Measurements from ENCODE around the gene WNT2B. TPM values are rescaled to one million over a fixed set of nuclear protein-coding genes. Genes with fewer than 3 reads are reported as not detected.

The WNT2B gene
- total RNA-seq, 4 donors from 2014 or later, result 2.7 to 6.3 (median 3.8) TPM

DNA sequence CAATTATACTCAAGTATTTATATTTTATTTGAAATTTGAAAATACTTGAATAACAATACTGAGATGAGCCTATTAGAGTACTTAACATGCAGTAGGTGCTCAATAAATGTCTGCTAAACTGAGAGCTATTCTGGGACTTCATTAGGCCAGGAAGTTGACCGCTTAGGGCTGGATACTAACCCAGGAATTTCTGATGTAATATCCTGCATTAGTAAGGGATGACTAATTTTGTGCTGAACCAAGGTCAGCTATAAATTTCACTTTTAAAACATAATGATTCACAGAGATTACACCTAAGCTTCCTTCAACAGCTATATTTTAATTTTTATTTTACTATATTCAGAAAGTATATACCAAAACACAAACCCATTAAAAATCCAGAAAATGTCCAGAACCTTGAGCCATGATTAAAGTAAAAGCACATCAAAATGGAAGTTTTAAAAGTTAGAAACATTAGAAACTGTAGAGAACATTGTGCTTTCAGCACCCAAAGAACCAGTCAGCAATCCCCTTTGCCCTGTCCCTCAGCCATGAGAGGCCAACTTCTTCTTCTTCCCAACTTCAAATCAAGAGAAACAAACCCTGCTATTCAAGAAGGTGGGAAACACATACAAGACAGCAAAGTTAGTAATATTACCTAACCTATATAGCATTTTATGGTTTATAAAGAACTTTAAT lies 35.4 kb downstream of the WNT2B start:
- TF ChIP-seq EP300 (IDR thresholded peaks at IDR 0.05), result no peak
- TF ChIP-seq, protein P1, sequence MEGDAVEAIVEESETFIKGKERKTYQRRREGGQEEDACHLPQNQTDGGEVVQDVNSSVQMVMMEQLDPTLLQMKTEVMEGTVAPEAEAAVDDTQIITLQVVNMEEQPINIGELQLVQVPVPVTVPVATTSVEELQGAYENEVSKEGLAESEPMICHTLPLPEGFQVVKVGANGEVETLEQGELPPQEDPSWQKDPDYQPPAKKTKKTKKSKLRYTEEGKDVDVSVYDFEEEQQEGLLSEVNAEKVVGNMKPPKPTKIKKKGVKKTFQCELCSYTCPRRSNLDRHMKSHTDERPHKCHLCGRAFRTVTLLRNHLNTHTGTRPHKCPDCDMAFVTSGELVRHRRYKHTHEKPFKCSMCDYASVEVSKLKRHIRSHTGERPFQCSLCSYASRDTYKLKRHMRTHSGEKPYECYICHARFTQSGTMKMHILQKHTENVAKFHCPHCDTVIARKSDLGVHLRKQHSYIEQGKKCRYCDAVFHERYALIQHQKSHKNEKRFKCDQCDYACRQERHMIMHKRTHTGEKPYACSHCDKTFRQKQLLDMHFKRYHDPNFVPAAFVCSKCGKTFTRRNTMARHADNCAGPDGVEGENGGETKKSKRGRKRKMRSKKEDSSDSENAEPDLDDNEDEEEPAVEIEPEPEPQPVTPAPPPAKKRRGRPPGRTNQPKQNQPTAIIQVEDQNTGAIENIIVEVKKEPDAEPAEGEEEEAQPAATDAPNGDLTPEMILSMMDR (IDR thresholded peaks at IDR 0.05), result no peak
- peak in 1 of 2 donors; percentile 29 for TF ChIP-seq POLR2AphosphoS5 (IDR thresholded peaks at IDR 0.05)
- TF ChIP-seq POLR2A (IDR thresholded peaks at IDR 0.05; ENCODE audit: low read depth), result no peak
- H3K27ac ChIP-seq (replicated peaks in 1 of 4), result peak overlapping the region; percentile 27 to 60 (median 49)
- DNase-seq (ENCODE audit: extremely low spot score), result no peak
- H3K27me3 ChIP-seq, result no peaks in the 10 kb centered on the region
- peaks cover 7 to 65% (median 36%) of the 10 kb centered on the region in 4 donors for H3K36me3 ChIP-seq
- peaks cover 0 to 18% (median 9%) of the 10 kb centered on the region in 4 donors for H3K4me1 ChIP-seq
- no peaks in the 10 kb centered on the region for H3K9me3 ChIP-seq
- no peak overlapping the region for H3K4me3 ChIP-seq
- WGBS, result 31% methylated on average over 1 of the region's 1 CpG
- intact Hi-C loops (cut with DNase I), result no loop called here

DNA sequence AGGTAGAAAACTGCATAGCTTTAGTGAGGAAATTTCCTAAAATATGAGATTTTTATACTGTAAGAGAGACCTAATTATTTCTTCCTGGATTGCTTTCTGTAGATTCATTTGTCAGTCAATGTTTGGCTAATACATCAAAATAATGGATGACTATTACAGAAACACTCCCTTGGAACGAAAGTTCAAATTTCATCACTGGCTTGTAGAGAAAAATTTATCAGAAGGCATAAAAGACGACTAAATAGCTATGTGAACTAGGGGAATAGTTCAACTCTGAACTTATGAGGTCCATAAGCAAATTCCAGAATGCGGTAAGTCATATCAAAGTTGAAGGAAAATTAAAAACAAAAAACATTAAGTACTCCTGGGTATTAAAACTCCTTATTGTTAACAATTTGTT lies 36.0 kb downstream of the WNT2B start:
- Histone ChIP-seq H3K27ac (replicated peaks in 1 of 4) (peak overlapping the region in 3 of 4 donors; percentile 27 to 51 (median 47)), H3K4me3 (no peak overlapping the region)

DNA sequence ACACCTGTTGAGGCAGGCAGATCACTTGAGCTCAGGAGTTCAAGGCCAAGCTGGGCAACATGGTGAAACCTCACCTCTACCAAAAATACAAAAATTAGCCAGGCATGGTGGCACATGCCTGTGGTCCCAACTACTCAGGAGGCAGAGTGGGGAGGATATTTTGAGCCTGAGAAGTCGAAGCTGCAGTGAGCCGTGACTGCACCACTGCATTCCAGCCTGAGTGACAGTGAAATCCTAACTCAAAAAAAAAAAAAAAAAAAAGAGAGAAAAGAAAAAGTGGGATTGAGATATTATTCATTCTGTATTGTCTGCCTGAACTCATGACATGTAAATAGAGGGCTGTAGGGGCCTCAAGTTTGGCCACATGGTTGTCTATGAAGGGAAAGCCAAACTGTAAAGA lies 37.3 kb downstream of the WNT2B start:
- Histone ChIP-seq H3K36me3 (peaks cover under 1 to 47% (median 32%) of the 10 kb centered on the region in 4 donors), H3K27me3 (peaks cover 0 to 3% (median 0%) of the 10 kb centered on the region in 4 donors), H3K27ac (replicated peaks in 1 of 4) (no peak overlapping the region), H3K4me3 (no peak overlapping the region), H3K9me3 (no peaks in the 10 kb centered on the region), H3K4me1 (peaks cover 0 to 18% (median 9%) of the 10 kb centered on the region in 4 donors)
- TF ChIP-seq POLR2AphosphoS5 (IDR thresholded peaks at IDR 0.05) (no peak), POLR2A (IDR thresholded peaks at IDR 0.05; ENCODE audit: low read depth) (no peak), EP300 (IDR thresholded peaks at IDR 0.05) (no peak)
- TF ChIP-seq, protein P1 (IDR thresholded peaks at IDR 0.05), result no peak
- WGBS, result 100% methylated on average over 2 of the region's 2 CpGs
- intact Hi-C loops (cut with DNase I), result no loop called here
- DNase-seq (ENCODE audit: extremely low spot score), result no peak

More for the DNA sequence above, 36.0 kb downstream of the WNT2B start:
- Histone ChIP-seq H3K4me1 (peaks cover 0 to 18% (median 9%) of the 10 kb centered on the region in 4 donors), H3K27me3 (no peaks in the 10 kb centered on the region), H3K9me3 (no peaks in the 10 kb centered on the region), H3K36me3 (peaks cover 7 to 60% (median 35%) of the 10 kb centered on the region in 4 donors)
- intact Hi-C loops (cut with DNase I), result no loop called here
- TF ChIP-seq EP300 (IDR thresholded peaks at IDR 0.05) (no peak), POLR2A (IDR thresholded peaks at IDR 0.05; ENCODE audit: low read depth) (no peak), POLR2AphosphoS5 (IDR thresholded peaks at IDR 0.05) (no peak)
- TF ChIP-seq, protein P1 (IDR thresholded peaks at IDR 0.05), result no peak
- WGBS, result 59% methylated on average over 3 of the region's 3 CpGs
- DNase-seq (ENCODE audit: extremely low spot score), result no peak

DNA sequence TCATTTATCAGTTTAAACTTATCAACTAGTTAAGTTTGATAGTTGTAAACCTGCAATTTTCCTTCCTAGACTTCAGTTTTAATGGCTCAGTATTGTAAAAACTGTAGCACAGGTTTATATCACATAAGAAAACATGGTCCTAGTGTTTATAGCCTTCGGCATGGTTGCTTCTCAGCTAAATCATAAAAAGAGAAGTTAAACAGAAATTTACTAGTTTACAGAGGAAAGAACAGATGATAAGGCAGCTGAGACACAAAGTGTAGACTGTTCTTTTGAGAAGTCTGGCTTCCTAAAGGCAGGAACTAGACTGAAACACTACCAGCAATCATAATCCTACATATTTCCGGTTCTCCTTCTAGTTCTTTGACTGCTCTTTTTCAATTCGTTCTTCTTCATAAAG lies 39.8 kb downstream of the WNT2B start:
- Histone ChIP-seq H3K27ac (replicated peaks in 1 of 4) (no peak overlapping the region), H3K4me1 (peaks cover 0 to 18% (median 9%) of the 10 kb centered on the region in 4 donors), H3K9me3 (no peaks in the 10 kb centered on the region), H3K36me3 (peaks cover 0 to 33% (median 15%) of the 10 kb centered on the region in 4 donors), H3K4me3 (no peak overlapping the region), H3K27me3 (peaks cover 0 to 3% (median 0%) of the 10 kb centered on the region in 4 donors)
- intact Hi-C loops (cut with DNase I), result no loop called here
- WGBS, result 73% methylated on average over 3 of the region's 3 CpGs
- DNase-seq (ENCODE audit: extremely low spot score), result no peak
- TF ChIP-seq POLR2AphosphoS5 (IDR thresholded peaks at IDR 0.05) (no peak), EP300 (IDR thresholded peaks at IDR 0.05) (no peak), POLR2A (IDR thresholded peaks at IDR 0.05; ENCODE audit: low read depth) (no peak)
- TF ChIP-seq, protein P1 (IDR thresholded peaks at IDR 0.05), result no peak

All from esophagus muscularis mucosa (tissue), 4 donors.